IMR-90 (cell line): ENCODE measurements around the gene SAYSD1. TPM values are rescaled to one million over a fixed set of nuclear protein-coding genes. Genes with fewer than 3 reads are reported as not detected.

Source experiments
- ATAC-seq: fragments of 200-7000 bp; cut with Tn5 transposase; 2 replicates; pipeline ENCODE4 v1.9.1; 2020; ENCODE audit warnings: low read depth, mild to moderate bottlenecking, moderate library complexity
- BruUV-seq: library from RNA; stranded (reverse); fragments of 400-500 nt; replicated peaks from 2 replicates; lab custom pipeline; 2021; lab: Mats Ljungman, UMichigan
- CTCF ChIA-PET: fragments of 300-600 bp; formaldehyde crosslinking; extraction: SDS; loops from one replicate; lab custom pipeline; 2021; ENCODE audit warnings: antibody characterized with exemption; lab: Yijun Ruan, JAX
- POLR2A ChIA-PET: fragments of 300-600 bp; sonication (Branson Sonifier 250); formaldehyde crosslinking; loops from one replicate; lab custom pipeline; 2022; ENCODE audit warnings: antibody characterized with exemption; ENCODE audit not compliant: unreplicated experiment; lab: Charles Lee
- DNase-seq: peaks from one replicate; pipeline ENCODE4 v3.0.0; 2013
- H2AFZ ChIP-seq: replicated peaks from 2 replicates; pipeline ENCODE3; 2013; ENCODE audit warnings: low read length, mild to moderate bottlenecking; ENCODE audit not compliant: poor library complexity
- H2AK5ac ChIP-seq: 2 replicates; pipeline ENCODE4 v1.6.1; 2013; ENCODE audit warnings: low read depth, low read length, inconsistent platforms
- H2AK9ac ChIP-seq: replicated peaks from 2 replicates; pipeline ENCODE3; 2013; ENCODE audit warnings: mild to moderate bottlenecking, low read depth, low read length, moderate library complexity; ENCODE audit not compliant: poor library complexity
- H2BK120ac ChIP-seq: 2 replicates; pipeline ENCODE4 v1.6.1; 2013; ENCODE audit warnings: low read depth, low read length, inconsistent platforms
- H2BK15ac ChIP-seq: 3 replicates; pipeline ENCODE4 v1.6.1; 2013; ENCODE audit warnings: low read depth, low read length, inconsistent platforms
- H2BK20ac ChIP-seq: 2 replicates; pipeline ENCODE4 v1.6.1; 2013; ENCODE audit warnings: low read depth, mild to moderate bottlenecking, inconsistent platforms, low read length, moderate library complexity
- H2BK5ac ChIP-seq: 2 replicates; pipeline ENCODE4 v1.6.1; 2013; ENCODE audit warnings: mild to moderate bottlenecking, low read depth, low read length, inconsistent platforms; ENCODE audit not compliant: poor library complexity, severe bottlenecking
- H3K14ac ChIP-seq: replicated peaks from 2 replicates; pipeline ENCODE4 v1.6.1; 2013; ENCODE audit warnings: low read depth, low read length, inconsistent platforms
- H3K18ac ChIP-seq: 2 replicates; pipeline ENCODE4 v1.6.1; 2013; ENCODE audit warnings: low read depth, low read length, control low read depth
- H3K23ac ChIP-seq: 2 replicates; pipeline ENCODE4 v1.6.1; 2013; ENCODE audit warnings: low read depth, low read length, inconsistent platforms
- H3K27ac ChIP-seq: 2 replicates; pipeline ENCODE4 v1.5.1; 2013; ENCODE audit warnings: mild to moderate bottlenecking, control low read depth, low read length; ENCODE audit not compliant: insufficient read depth
- H3K27me3 ChIP-seq: 2 replicates; pipeline ENCODE4 v1.6.1; 2013; ENCODE audit warnings: low read length; ENCODE audit not compliant: control insufficient read depth, insufficient read depth
- H3K36me3 ChIP-seq: 2 replicates; pipeline ENCODE4 v1.6.1; 2013; ENCODE audit warnings: low read length, mixed read lengths; ENCODE audit not compliant: control insufficient read depth, insufficient read depth
- H3K4ac ChIP-seq: 2 replicates; pipeline ENCODE4 v1.6.1; 2013; ENCODE audit warnings: low read depth, low read length, inconsistent platforms
- H3K4me1 ChIP-seq: 2 replicates; pipeline ENCODE4 v1.6.1; 2013; ENCODE audit warnings: low read length, mixed read lengths; ENCODE audit not compliant: control insufficient read depth, insufficient read depth
- H3K4me2 ChIP-seq: 2 replicates; pipeline ENCODE4 v1.6.1; 2013; ENCODE audit warnings: low read depth, mild to moderate bottlenecking, control low read depth, low read length, moderate library complexity
- H3K4me3 ChIP-seq: 2 replicates; pipeline ENCODE4 v1.5.1; 2013; ENCODE audit warnings: low read depth, mild to moderate bottlenecking, control low read depth, low read length, moderate library complexity; ENCODE audit not compliant: insufficient read depth
- H3K56ac ChIP-seq: 2 replicates; pipeline ENCODE4 v1.6.1; 2013; ENCODE audit warnings: low read length, inconsistent platforms; ENCODE audit not compliant: insufficient read depth; ENCODE audit errors: extremely low read depth
- H3K79me1 ChIP-seq, 2 experiments: 2 replicates each; pipeline ENCODE4 v1.6.1; 2013; ENCODE audit warnings: low read length in 2 of 2, inconsistent platforms in 1 of 2, low read depth in 1 of 2
- H3K9ac ChIP-seq: 2 replicates; pipeline ENCODE4 v1.6.1; 2013; ENCODE audit warnings: low read depth, low read length, control low read depth
- H3K9me1 ChIP-seq: 2 replicates; pipeline ENCODE4 v1.6.1; 2013; ENCODE audit warnings: low read length, inconsistent platforms; ENCODE audit not compliant: insufficient read depth
- H3K9me3 ChIP-seq: 2 replicates; pipeline ENCODE4 v1.6.1; 2013; ENCODE audit warnings: low read length; ENCODE audit not compliant: control insufficient read depth, insufficient read depth
- H4K20me1 ChIP-seq: 2 replicates; pipeline ENCODE4 v1.6.1; 2013; ENCODE audit warnings: low read length, inconsistent platforms; ENCODE audit not compliant: insufficient read depth
- H4K5ac ChIP-seq: 2 replicates; pipeline ENCODE4 v1.6.1; 2013; ENCODE audit warnings: mild to moderate bottlenecking, low read depth, low read length, control low read depth
- H4K8ac ChIP-seq, 2 experiments: 2 replicates each; pipeline ENCODE4 v1.6.1; 2013; ENCODE audit warnings: low read depth in 2 of 2, low read length in 2 of 2, control low read depth in 1 of 2, inconsistent platforms in 1 of 2
- H4K91ac ChIP-seq: 2 replicates; pipeline ENCODE4 v1.6.1; 2013; ENCODE audit warnings: low read depth, low read length, inconsistent platforms; ENCODE audit not compliant: insufficient read depth
- BHLHE40 ChIP-seq: fragments of 150-350 bp; IDR thresholded peaks from 2 replicates; pipeline ENCODE4 v1.6.1; 2016; ENCODE audit warnings: mild to moderate bottlenecking, low read depth, low read length
- CEBPB ChIP-seq: IDR thresholded peaks from 2 replicates; pipeline ENCODE4 v1.6.1; 2012; ENCODE audit warnings: low read depth, low read length, improper control_type of control experiment
- CHD1 ChIP-seq: IDR thresholded peaks from 2 replicates; pipeline ENCODE4 v1.6.1; 2012; ENCODE audit warnings: low read depth, low read length, improper control_type of control experiment
- MAZ ChIP-seq: IDR thresholded peaks from 2 replicates; pipeline ENCODE4 v1.6.1; 2012; ENCODE audit warnings: low read depth, mild to moderate bottlenecking, low read length, improper control_type of control experiment, moderate library complexity, borderline replicate concordance
- MXI1 ChIP-seq: IDR thresholded peaks from 2 replicates; pipeline ENCODE4 v1.6.1; 2012; ENCODE audit warnings: low read depth, mild to moderate bottlenecking, low read length, moderate library complexity, borderline replicate concordance
- NFE2L2 ChIP-seq: fragments of 150-350 bp; IDR thresholded peaks from 2 replicates; pipeline ENCODE4 v1.6.1; 2016; ENCODE audit warnings: low read depth, mild to moderate bottlenecking, low read length
- RCOR1 ChIP-seq: IDR thresholded peaks from 2 replicates; pipeline ENCODE4 v1.6.1; 2012; ENCODE audit warnings: mild to moderate bottlenecking, low read length, improper control_type of control experiment; ENCODE audit not compliant: insufficient replicate concordance
- RFX5 ChIP-seq: IDR thresholded peaks from 2 replicates; pipeline ENCODE4 v1.8.0; 2012; ENCODE audit warnings: low read depth, mild to moderate bottlenecking, low read length, moderate library complexity
- SMC3 ChIP-seq: fragments of 150-350 bp; IDR thresholded peaks from 2 replicates; pipeline ENCODE4 v1.6.1; 2016; ENCODE audit warnings: low read depth, mild to moderate bottlenecking, antibody characterized with exemption, low read length, moderate library complexity
- WGBS, 2 experiments: methylation state at CpG; one replicate each; pipeline versions ENCODE4 v1.1.5 to v1.1.7; 2013; ENCODE audit warnings: missing lambda C conversion rate in 2 of 2; ENCODE audit not compliant: insufficient read length in 1 of 2; ENCODE audit errors: extremely low coverage in 2 of 2; 5-methylcytosine and 5-hydroxymethylcytosine counted together
- dilution Hi-C: fragments of 300-500 bp; cut with HindIII; formaldehyde crosslinking; loops from one replicate; pipeline ENCODE4 v1.14.3; 2018; ENCODE audit warnings: low sequenced_read_pairs; ENCODE audit not compliant: unreplicated experiment
- in situ Hi-C: fragments of 300-500 bp; cut with MboI; formaldehyde crosslinking; loops from 3 replicates; pipeline ENCODE4 v1.14.3; 2019; ENCODE audit warnings: low sequenced_read_pairs, inconsistent platforms, mixed read lengths
- intact Hi-C: fragments of 100-400 bp; cut with micrococcal nuclease; formaldehyde crosslinking; loops from 2 replicates; pipeline ENCODE4 v1.10.0; 2022
- polyA plus RNA-seq, 3 experiments: library from polyadenylated mRNA; depleted of rRNA; stranded (reverse); fragments of >200 nt; gene quantifications; 2 replicates each; pipeline ENCODE4 v1.2.3, GENCODE V29; 2012; ENCODE audit warnings: low replicate concordance in 1 of 3
- total RNA-seq: library from RNA; depleted of rRNA; stranded (reverse); fragments of >200 nt; gene quantifications from 2 replicates; pipeline ENCODE4 v1.2.3, GENCODE V29; 2012
- TF ChIP-seq, protein P1 (sequence below): fragments of 150-350 bp; IDR thresholded peaks from 2 replicates; pipeline ENCODE4 v1.6.1; 2017; ENCODE audit warnings: mild to moderate bottlenecking, antibody characterized with exemption, low read length, low read depth

The SAYSD1 gene
- total and polyA plus RNA-seq, 2 of the 4 experiments (the other 2 are of a cell fraction): 5.7 to 5.9 TPM

DNA sequence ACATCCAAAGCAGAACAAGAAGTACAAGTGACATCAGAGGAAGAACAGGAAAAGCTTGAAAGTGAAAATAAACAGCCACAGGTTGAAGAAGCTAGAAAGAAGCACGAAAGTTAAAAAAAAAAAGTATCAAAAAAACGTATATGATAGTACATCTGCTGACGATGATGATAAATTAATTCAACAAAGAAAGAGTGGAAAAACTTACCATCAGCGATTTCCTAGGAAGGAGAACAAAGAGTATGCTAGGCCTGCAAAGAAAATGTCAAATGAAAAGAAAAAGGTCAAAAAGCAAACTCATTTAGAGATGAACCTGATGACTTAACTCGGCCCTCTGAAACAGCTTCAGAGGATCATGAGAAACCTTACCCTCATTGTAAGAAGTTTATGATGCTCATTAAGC lies 3.7 kb downstream of the SAYSD1 start:
- POLR2A ChIA-PET: no interaction called here
- H3K9me3 ChIP-seq: no peaks in the 10 kb centered on the region
- H3K18ac ChIP-seq: no peak overlapping the region
- H2BK5ac ChIP-seq: no peak overlapping the region
- no peak overlapping the region for H2BK20ac ChIP-seq
- WGBS, 2 experiments: no CpG with 5 or more reads among the region's 5 CpGs
- no peak overlapping the region for H2BK120ac ChIP-seq
- no peak overlapping the region for H3K9ac ChIP-seq
- DNase-seq (no peak), ATAC-seq (no peak)
- no peak overlapping the region for H2AK5ac ChIP-seq
- dilution Hi-C loops: no loop called here
- H3K56ac ChIP-seq: no peak overlapping the region
- TF ChIP-seq RCOR1 (no peak), CHD1 (no peak), NFE2L2 (no peak), RFX5 (no peak), MXI1 (no peak), SMC3 (no peak), CEBPB (no peak), BHLHE40 (no peak), MAZ (no peak)
- TF ChIP-seq, protein P1, sequence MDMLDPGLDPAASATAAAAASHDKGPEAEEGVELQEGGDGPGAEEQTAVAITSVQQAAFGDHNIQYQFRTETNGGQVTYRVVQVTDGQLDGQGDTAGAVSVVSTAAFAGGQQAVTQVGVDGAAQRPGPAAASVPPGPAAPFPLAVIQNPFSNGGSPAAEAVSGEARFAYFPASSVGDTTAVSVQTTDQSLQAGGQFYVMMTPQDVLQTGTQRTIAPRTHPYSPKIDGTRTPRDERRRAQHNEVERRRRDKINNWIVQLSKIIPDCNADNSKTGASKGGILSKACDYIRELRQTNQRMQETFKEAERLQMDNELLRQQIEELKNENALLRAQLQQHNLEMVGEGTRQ: no peak
- H4K5ac ChIP-seq: no peak overlapping the region
- H2AK9ac ChIP-seq: no peak overlapping the region
- no peak overlapping the region for H4K91ac ChIP-seq
- peaks cover 0 to 4% of the 10 kb centered on the region in 2 experiments; a peak in 2 of 4 replicates for H3K79me1 ChIP-seq
- peaks cover 7% of the 10 kb centered on the region for H3K36me3 ChIP-seq
- CTCF ChIA-PET: no interaction called here
- no peak overlapping the region for H3K4ac ChIP-seq
- in situ Hi-C loops: no loop called here
- H2BK15ac ChIP-seq: no peak overlapping the region
- no peak overlapping the region for H3K14ac ChIP-seq
- H4K8ac ChIP-seq: no peak overlapping the region
- H3K23ac ChIP-seq: no peak overlapping the region
- no peaks in the 10 kb centered on the region for H3K27me3 ChIP-seq
- H3K4me2 ChIP-seq: no peak overlapping the region
- H3K4me1 ChIP-seq: peaks cover 4% of the 10 kb centered on the region; the same call in 1 of the 2 replicates
- no peak overlapping the region for H3K27ac ChIP-seq
- H4K20me1 ChIP-seq: no peaks in the 10 kb centered on the region
- no peak overlapping the region for H2AFZ ChIP-seq
- intact Hi-C loops: no loop called here
- H3K9me1 ChIP-seq: peaks cover 4% of the 10 kb centered on the region
- BruUV-seq: no TSS peak
- no peak overlapping the region for H3K4me3 ChIP-seq
